WTC11 (cell line): ENCODE data around the gene NKAIN2.

Source experiments
- KAT7 ChIP-seq: sonication (generic); formaldehyde crosslinking; IDR thresholded peaks from 2 replicates; pipeline ENCODE4 v1.8.1; 2023; ENCODE audit warnings: missing genetic modification reagents, mild to moderate bottlenecking, borderline replicate concordance
- ZNF263 ChIP-seq: sonication (generic); formaldehyde crosslinking; IDR thresholded peaks from 2 replicates; pipeline ENCODE4 v1.8.1; 2022; ENCODE audit warnings: low read depth, mild to moderate bottlenecking, moderate library complexity, missing genetic modification reagents
- TF ChIP-seq, protein P1 (sequence below): fragments of 200-600 bp; IDR thresholded peaks from 2 replicates; pipeline ENCODE4 v1.8.0; 2022; ENCODE audit warnings: antibody characterized with exemption
- TF ChIP-seq, protein P2 (sequence below): sonication (generic); formaldehyde crosslinking; IDR thresholded peaks from 2 replicates; pipeline ENCODE4 v1.8.1; 2023; ENCODE audit warnings: mild to moderate bottlenecking, missing genetic modification reagents, moderate library complexity

DNA sequence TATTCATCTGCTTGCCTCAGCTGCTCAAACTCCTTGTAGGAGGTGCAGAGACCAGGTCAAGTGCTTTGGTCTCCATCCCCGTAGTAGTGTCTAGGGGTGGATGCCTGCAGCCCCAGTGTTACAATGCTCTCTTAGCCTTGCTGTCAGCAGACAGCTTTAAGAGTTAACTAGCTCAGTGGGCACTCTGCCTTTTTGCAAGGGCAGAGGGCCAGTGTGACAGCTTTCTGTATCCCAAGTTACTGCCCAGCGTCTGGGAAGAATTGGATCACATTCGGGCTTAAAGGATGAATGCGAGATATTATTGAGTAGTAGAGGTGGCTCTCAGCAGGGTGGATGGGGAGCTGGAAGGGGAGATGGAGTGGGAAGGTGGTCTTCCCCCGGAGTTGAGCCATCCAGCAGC, 818.7 kb downstream of the NKAIN2 start:
- TF ChIP-seq, protein P1, sequence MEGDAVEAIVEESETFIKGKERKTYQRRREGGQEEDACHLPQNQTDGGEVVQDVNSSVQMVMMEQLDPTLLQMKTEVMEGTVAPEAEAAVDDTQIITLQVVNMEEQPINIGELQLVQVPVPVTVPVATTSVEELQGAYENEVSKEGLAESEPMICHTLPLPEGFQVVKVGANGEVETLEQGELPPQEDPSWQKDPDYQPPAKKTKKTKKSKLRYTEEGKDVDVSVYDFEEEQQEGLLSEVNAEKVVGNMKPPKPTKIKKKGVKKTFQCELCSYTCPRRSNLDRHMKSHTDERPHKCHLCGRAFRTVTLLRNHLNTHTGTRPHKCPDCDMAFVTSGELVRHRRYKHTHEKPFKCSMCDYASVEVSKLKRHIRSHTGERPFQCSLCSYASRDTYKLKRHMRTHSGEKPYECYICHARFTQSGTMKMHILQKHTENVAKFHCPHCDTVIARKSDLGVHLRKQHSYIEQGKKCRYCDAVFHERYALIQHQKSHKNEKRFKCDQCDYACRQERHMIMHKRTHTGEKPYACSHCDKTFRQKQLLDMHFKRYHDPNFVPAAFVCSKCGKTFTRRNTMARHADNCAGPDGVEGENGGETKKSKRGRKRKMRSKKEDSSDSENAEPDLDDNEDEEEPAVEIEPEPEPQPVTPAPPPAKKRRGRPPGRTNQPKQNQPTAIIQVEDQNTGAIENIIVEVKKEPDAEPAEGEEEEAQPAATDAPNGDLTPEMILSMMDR, result no peak
- TF ChIP-seq ZNF263 (CRISPR knock-in tag) (no peak), KAT7 (CRISPR knock-in tag) (no peak)
- TF ChIP-seq, protein P2, sequence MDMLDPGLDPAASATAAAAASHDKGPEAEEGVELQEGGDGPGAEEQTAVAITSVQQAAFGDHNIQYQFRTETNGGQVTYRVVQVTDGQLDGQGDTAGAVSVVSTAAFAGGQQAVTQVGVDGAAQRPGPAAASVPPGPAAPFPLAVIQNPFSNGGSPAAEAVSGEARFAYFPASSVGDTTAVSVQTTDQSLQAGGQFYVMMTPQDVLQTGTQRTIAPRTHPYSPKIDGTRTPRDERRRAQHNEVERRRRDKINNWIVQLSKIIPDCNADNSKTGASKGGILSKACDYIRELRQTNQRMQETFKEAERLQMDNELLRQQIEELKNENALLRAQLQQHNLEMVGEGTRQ (CRISPR knock-in tag), result no peak
